K562 (cell line): ENCODE measurements around the gene HDHD2. TPM values are rescaled to one million over a fixed set of nuclear protein-coding genes. Genes with fewer than 3 reads are reported as not detected.

Source experiments
- ATAC-seq: fragments of 200-7000 bp; cut with Tn5 transposase; 3 replicates; pipeline ENCODE4 v1.9.1; 2020; ENCODE audit warnings: moderate library complexity
- BruUV-seq: library from RNA; stranded (reverse); fragments of 400-500 nt; replicated peaks from 2 replicates; lab custom pipeline; 2021; lab: Mats Ljungman, UMichigan
- CTCF ChIA-PET: fragments of 300-600 bp; formaldehyde crosslinking; extraction: SDS; loops from one replicate; lab custom pipeline; 2021; ENCODE audit warnings: low intra/inter-chr PET ratio; lab: Yijun Ruan, JAX
- POLR2A ChIA-PET: fragments of 300-600, 350-650 bp; sonication (Branson Sonifier 250); formaldehyde crosslinking; extraction: SDS; loops from one replicate; lab custom pipeline; 2021; ENCODE audit warnings: antibody characterized with exemption, inconsistent platforms; lab: Yijun Ruan, JAX
- DNase-seq, 4 experiments: peaks; one replicate each; pipeline versions ENCODE4 v3.0.0 to v3.0.0-alpha.2; 2011 to 2018; ENCODE audit warnings: low spot score in 3 of 4, mixed read lengths in 3 of 4; ENCODE audit errors: extremely low read depth in 1 of 4
- FAIRE-seq: peaks from 2 replicates; lab custom pipeline; 2011; peaks lifted over from hg19 to GRCh38; lab: Jason Lieb, UNC
- H2AFZ ChIP-seq: 2 replicates; pipeline ENCODE4 v1.6.0; 2011; ENCODE audit warnings: low read depth, low read length, control low read depth, inconsistent platforms
- H3K27ac ChIP-seq: fragments of 200-600 bp; 3 replicates; pipeline ENCODE4 v1.8.0; 2011; ENCODE audit warnings: low read depth, mild to moderate bottlenecking, control low read depth, inconsistent platforms, low read length, moderate library complexity, mixed read lengths; ENCODE audit errors: extremely low read depth
- H3K27me3 ChIP-seq, 2 experiments: fragments of 300-600 bp in 1 of 2; 2 replicates in 1 of 2; 3 replicates in 1 of 2; pipeline versions ENCODE4 v1.6.0 to v1.8.0; 2011; ENCODE audit warnings: inconsistent platforms in 2 of 2, low read length in 2 of 2, mild to moderate bottlenecking in 1 of 2, mixed read lengths in 1 of 2, moderate library complexity in 1 of 2; ENCODE audit not compliant: control insufficient read depth in 2 of 2, insufficient read depth in 2 of 2
- H3K36me3 ChIP-seq: fragments of 300-600 bp; 3 replicates; pipeline ENCODE4 v1.8.0; 2011; ENCODE audit warnings: mild to moderate bottlenecking, low read length, inconsistent platforms; ENCODE audit not compliant: control insufficient read depth, insufficient read depth
- H3K4me1 ChIP-seq, 2 experiments: fragments of 200-600 bp in 1 of 2; replicated peaks in 1 of 2; 2 replicates in 1 of 2; 3 replicates in 1 of 2; pipeline versions ENCODE4 v1.5.1 to v1.8.0; 2011; ENCODE audit warnings: inconsistent platforms in 2 of 2, low read length in 2 of 2, mild to moderate bottlenecking in 1 of 2, mixed read lengths in 1 of 2, moderate library complexity in 1 of 2; ENCODE audit not compliant: control insufficient read depth in 2 of 2, insufficient read depth in 2 of 2
- H3K4me2 ChIP-seq: 2 replicates; pipeline ENCODE4 v1.6.1; 2011; ENCODE audit warnings: low read length, control low read depth, inconsistent platforms, mixed read lengths; ENCODE audit not compliant: insufficient read depth
- H3K4me3 ChIP-seq: fragments of 200-600 bp; sonication (generic), shearing (Covaris generic); 2 replicates; pipeline ENCODE4 v1.5.1; 2016; ENCODE audit warnings: control low read depth, inconsistent platforms
- H3K79me2 ChIP-seq: fragments of 200-600 bp; 3 replicates; pipeline ENCODE4 v1.8.0; 2011; ENCODE audit warnings: low read length, inconsistent platforms; ENCODE audit not compliant: control insufficient read depth, insufficient read depth
- H3K9ac ChIP-seq, 2 experiments: 2 replicates each; pipeline versions ENCODE4 v1.6.0 to v1.6.1; 2011; ENCODE audit warnings: low read depth in 2 of 2, low read length in 2 of 2, control low read depth in 1 of 2, inconsistent platforms in 1 of 2, mild to moderate bottlenecking in 1 of 2, mixed read lengths in 1 of 2; ENCODE audit not compliant: insufficient read depth in 1 of 2
- H3K9me1 ChIP-seq: one replicate; pipeline ENCODE4 v1.6.0; 2011; ENCODE audit warnings: inconsistent platforms, mild to moderate bottlenecking, low read length, moderate library complexity; ENCODE audit not compliant: control insufficient read depth, insufficient read depth
- H3K9me3 ChIP-seq: replicated peaks from 2 replicates; pipeline ENCODE4 v1.5.1; 2011; ENCODE audit warnings: low read depth, low read length, inconsistent platforms; ENCODE audit not compliant: control insufficient read depth, insufficient read depth
- H4K20me1 ChIP-seq: replicated peaks from 2 replicates; pipeline ENCODE4 v1.6.1; 2011; ENCODE audit warnings: low read length, inconsistent platforms, mixed read lengths; ENCODE audit not compliant: control insufficient read depth, insufficient read depth
- ATF7 ChIP-seq: fragments of 450-650 bp; IDR thresholded peaks from 2 replicates; pipeline ENCODE4 v1.7.1; 2014; ENCODE audit warnings: mild to moderate bottlenecking, moderate library complexity
- C11orf30 ChIP-seq: fragments of 450-650 bp; IDR thresholded peaks from 2 replicates; pipeline ENCODE4 v1.6.1; 2016; ENCODE audit warnings: low read depth, mild to moderate bottlenecking
- CREB1 ChIP-seq, 2 experiments: sonication (generic) in 1 of 2; formaldehyde crosslinking in 1 of 2; IDR thresholded peaks; 2 replicates each; pipeline versions ENCODE4 v1.6.1 to v1.8.0; 2012 to 2022; ENCODE audit warnings: inconsistent platforms in 1 of 2, mild to moderate bottlenecking in 1 of 2, missing genetic modification reagents in 1 of 2, moderate library complexity in 1 of 2
- FOXJ2 ChIP-seq: fragments of 200-800 bp; sonication (Bioruptor generic); IDR thresholded peaks from 2 replicates; pipeline ENCODE4 v1.6.1; 2016; ENCODE audit warnings: missing genetic modification characterization, missing compliant biosample characterization
- MYC ChIP-seq, 2 experiments: fragments of 250-450 bp in 1 of 2; sonication (Bioruptor Pico) in 1 of 2; IDR thresholded peaks; 2 replicates each; pipeline versions ENCODE4 v1.5.1 to v1.6.1; 2012 to 2021; ENCODE audit warnings: low read depth in 2 of 2, borderline replicate concordance in 1 of 2, improper control_type of control experiment in 1 of 2, low read length in 1 of 2, mild to moderate bottlenecking in 1 of 2, moderate library complexity in 1 of 2
- NBN ChIP-seq: fragments of 450-650 bp; IDR thresholded peaks from 2 replicates; pipeline ENCODE4 v1.6.1; 2016; ENCODE audit warnings: low read depth, mild to moderate bottlenecking
- RBM17 ChIP-seq: fragments of 200-400 bp; formaldehyde crosslinking; IDR thresholded peaks from 2 replicates; pipeline ENCODE4 v1.6.1; 2017; ENCODE audit warnings: low read depth, mild to moderate bottlenecking, low read length, borderline replicate concordance
- RBM39 ChIP-seq: fragments of 200-400 bp; formaldehyde crosslinking; optimal IDR thresholded peaks from 2 replicates; pipeline ENCODE3; 2018; ENCODE audit warnings: low read depth, low read length
- SRSF3 ChIP-seq: fragments of 200-400 bp; formaldehyde crosslinking; IDR thresholded peaks from 2 replicates; pipeline ENCODE4 v1.6.1; 2016; ENCODE audit warnings: mild to moderate bottlenecking, low read length, moderate library complexity; ENCODE audit not compliant: insufficient read depth
- WGBS: fragments of 100-300 bp; shearing (Covaris generic); methylation state at CpG from one replicate; pipeline ENCODE4 v1.1.6; 2016; ENCODE audit warnings: low coverage, mixed read lengths; ENCODE audit not compliant: insufficient coverage; ENCODE audit errors: missing lambda C conversion rate; 5-methylcytosine and 5-hydroxymethylcytosine counted together
- in situ Hi-C: fragments of 300-500 bp; cut with MboI; formaldehyde crosslinking; loops from 4 replicates; pipeline ENCODE4 v1.15.0; 2018; ENCODE audit warnings: inconsistent platforms, mixed read lengths
- intact Hi-C: fragments of 100-400 bp; cut with micrococcal nuclease; formaldehyde crosslinking; loops from 2 replicates; pipeline ENCODE4 v1.14.2; 2022
- polyA plus RNA-seq, 8 experiments: library from polyadenylated mRNA; depleted of rRNA in 4 of 8; stranded (reverse) in 5 of 8; unstranded in 3 of 8; fragments of >200 nt; fragmentation: Nextera tagmentation in 2 of 8; fragmentation: Illumina TruSeq in 1 of 8; extraction: Ambion mirVana in 2 of 8; extraction: Trizol in 1 of 8; gene quantifications; 2 replicates each; pipeline versions ENCODE4 v1.2.1 to v1.2.3, GENCODE V29; 2011 to 2014; ENCODE audit warnings: inconsistent platforms in 1 of 8, missing spikeins in 1 of 8
- total RNA-seq, 7 experiments: library from RNA; depleted of rRNA in 6 of 7; stranded (reverse); fragments of >200 nt in 6 of 7; fragmentation: Illumina TruSeq in 2 of 7; extraction: Trizol in 2 of 7; gene quantifications; 2 replicates each; pipeline versions ENCODE4 v1.2.1 to v1.2.3, GENCODE V29; 2011 to 2021; ENCODE audit warnings: low replicate concordance in 1 of 7
- TF ChIP-seq, protein P1 (sequence below): fragments of 450-650 bp; IDR thresholded peaks from 2 replicates; pipeline ENCODE4 v1.6.1; 2016; ENCODE audit warnings: low read depth
- TF ChIP-seq, protein P2 (sequence below): fragments of 450-650 bp; IDR thresholded peaks from 2 replicates; pipeline ENCODE4 v1.6.1; 2014; ENCODE audit warnings: low read depth, mild to moderate bottlenecking, moderate library complexity, borderline replicate concordance

Gene HDHD2
- total and polyA plus RNA-seq, 9 of the 15 experiments (the other 6 are each of a cell fraction or from before 2014, with no cell fraction given), result 6.8 to 25.2 (median 21.5) TPM

DNA sequence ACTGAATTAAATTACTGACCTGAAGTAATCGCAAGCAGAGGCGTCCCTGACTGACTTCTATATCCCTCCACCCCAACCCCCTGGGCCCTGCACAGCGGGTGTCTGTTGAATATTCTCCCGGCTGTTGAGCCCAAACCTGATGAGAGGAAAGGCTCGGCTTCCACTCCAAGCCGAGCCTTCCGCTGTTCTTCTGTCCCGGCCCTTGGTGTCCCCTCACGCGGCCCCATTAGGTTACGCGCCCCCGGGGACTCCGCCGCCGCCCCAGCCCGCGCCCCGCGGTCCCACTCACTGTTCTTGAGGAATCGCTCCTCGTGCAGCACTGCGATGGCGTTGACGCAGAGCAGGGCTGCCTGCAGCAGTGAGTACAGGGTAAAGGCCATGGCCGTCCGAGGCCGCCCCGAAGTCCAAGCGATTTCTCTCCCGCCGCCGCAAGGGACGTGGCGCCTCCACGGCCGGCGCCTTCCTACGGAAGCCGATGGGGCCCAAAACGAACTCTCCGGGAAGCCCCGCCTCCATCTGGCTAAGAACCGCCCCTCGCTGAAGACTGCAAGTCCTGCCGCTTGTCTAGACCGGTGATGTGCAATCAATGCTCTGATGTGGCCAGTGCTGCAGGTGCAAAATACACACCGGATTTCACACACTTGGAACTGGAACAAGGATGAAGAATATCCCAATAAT, 25.7 kb upstream of the HDHD2 start, which contains the start of gene IER3IP1:
TSS of gene IER3IP1 (minus strand) at position 467 of the 678 bp plus-strand sequence. CDS start at position 380, 87 bp downstream.
- BruUV-seq, result no TSS peak
- H3K9me3 ChIP-seq, result no peaks in the 10 kb centered on the region
- H3K4me2 ChIP-seq, result peak within 1 kb of the TSS; percentile 83
- peaks cover 0 to 16% of the 10 kb centered on the region in 2 experiments; a peak in 4 of 5 replicates for H3K4me1 ChIP-seq
- peak within 1 kb of the TSS; percentile 85 for H3K27ac ChIP-seq
- peak within 1 kb of the TSS; percentile 90 to 96 for H3K9ac ChIP-seq
- in situ Hi-C loops (no loop called here), intact Hi-C loops (no loop called here)
- peak within 1 kb of the TSS; percentile 86 for H2AFZ ChIP-seq
- H3K9me1 ChIP-seq, result no peaks in the 10 kb centered on the region
- H4K20me1 ChIP-seq, result 0 out of 2 replicates have a peak, but pooled peaks cover 9% of the 10 kb centered on the region
- H3K27me3 ChIP-seq, result no peaks in the 10 kb centered on the region
- CTCF ChIA-PET, result no interaction called here
- H3K4me3 ChIP-seq, result peak within 1 kb of the TSS; percentile 97
- ATAC-seq, result peak; percentile 95
- WGBS, result under 1% methylated on average over 21 of the region's 48 CpGs
- peak; percentile 80 to 90 (median 81) for DNase-seq
- FAIRE-seq, result peak; percentile 82
- no peaks in the 10 kb centered on the region; the same call in 2 of the 3 replicates for H3K36me3 ChIP-seq
- peaks cover 49% of the 10 kb centered on the region for H3K79me2 ChIP-seq
- POLR2A ChIA-PET, result interaction anchor here (0.7 kb wide), 1 partner anchor 9 kb away, joined by 3 read pairs; no protein-coding TSS in a partner anchor
- TF ChIP-seq SRSF3 (no peak), FOXJ2 (tag) (no peak), ATF7 (no peak), RBM17 (no peak), NBN (0 out of 2 replicates have a peak, but pooled peaks have one; percentile 33), C11orf30 (0 out of 2 replicates have a peak, but pooled peaks have one; percentile 17), MYC (IDR thresholded peaks at IDR 0.05; ENCODE audit: low read depth, low read length) (0 out of 2 replicates have a peak, but pooled peaks have one; percentile 30), MYC (CRISPR knock-in tag; IDR thresholded peaks at IDR 0.05; ENCODE audit: borderline replicate concordance, low read depth) (no peak; the same call in 1 of the 2 replicates), RBM39 (no peak), CREB1 (IDR thresholded peaks at IDR 0.05) (no peak), CREB1 (CRISPR knock-in tag; IDR thresholded peaks at IDR 0.05) (no peak)
- TF ChIP-seq, protein P1, sequence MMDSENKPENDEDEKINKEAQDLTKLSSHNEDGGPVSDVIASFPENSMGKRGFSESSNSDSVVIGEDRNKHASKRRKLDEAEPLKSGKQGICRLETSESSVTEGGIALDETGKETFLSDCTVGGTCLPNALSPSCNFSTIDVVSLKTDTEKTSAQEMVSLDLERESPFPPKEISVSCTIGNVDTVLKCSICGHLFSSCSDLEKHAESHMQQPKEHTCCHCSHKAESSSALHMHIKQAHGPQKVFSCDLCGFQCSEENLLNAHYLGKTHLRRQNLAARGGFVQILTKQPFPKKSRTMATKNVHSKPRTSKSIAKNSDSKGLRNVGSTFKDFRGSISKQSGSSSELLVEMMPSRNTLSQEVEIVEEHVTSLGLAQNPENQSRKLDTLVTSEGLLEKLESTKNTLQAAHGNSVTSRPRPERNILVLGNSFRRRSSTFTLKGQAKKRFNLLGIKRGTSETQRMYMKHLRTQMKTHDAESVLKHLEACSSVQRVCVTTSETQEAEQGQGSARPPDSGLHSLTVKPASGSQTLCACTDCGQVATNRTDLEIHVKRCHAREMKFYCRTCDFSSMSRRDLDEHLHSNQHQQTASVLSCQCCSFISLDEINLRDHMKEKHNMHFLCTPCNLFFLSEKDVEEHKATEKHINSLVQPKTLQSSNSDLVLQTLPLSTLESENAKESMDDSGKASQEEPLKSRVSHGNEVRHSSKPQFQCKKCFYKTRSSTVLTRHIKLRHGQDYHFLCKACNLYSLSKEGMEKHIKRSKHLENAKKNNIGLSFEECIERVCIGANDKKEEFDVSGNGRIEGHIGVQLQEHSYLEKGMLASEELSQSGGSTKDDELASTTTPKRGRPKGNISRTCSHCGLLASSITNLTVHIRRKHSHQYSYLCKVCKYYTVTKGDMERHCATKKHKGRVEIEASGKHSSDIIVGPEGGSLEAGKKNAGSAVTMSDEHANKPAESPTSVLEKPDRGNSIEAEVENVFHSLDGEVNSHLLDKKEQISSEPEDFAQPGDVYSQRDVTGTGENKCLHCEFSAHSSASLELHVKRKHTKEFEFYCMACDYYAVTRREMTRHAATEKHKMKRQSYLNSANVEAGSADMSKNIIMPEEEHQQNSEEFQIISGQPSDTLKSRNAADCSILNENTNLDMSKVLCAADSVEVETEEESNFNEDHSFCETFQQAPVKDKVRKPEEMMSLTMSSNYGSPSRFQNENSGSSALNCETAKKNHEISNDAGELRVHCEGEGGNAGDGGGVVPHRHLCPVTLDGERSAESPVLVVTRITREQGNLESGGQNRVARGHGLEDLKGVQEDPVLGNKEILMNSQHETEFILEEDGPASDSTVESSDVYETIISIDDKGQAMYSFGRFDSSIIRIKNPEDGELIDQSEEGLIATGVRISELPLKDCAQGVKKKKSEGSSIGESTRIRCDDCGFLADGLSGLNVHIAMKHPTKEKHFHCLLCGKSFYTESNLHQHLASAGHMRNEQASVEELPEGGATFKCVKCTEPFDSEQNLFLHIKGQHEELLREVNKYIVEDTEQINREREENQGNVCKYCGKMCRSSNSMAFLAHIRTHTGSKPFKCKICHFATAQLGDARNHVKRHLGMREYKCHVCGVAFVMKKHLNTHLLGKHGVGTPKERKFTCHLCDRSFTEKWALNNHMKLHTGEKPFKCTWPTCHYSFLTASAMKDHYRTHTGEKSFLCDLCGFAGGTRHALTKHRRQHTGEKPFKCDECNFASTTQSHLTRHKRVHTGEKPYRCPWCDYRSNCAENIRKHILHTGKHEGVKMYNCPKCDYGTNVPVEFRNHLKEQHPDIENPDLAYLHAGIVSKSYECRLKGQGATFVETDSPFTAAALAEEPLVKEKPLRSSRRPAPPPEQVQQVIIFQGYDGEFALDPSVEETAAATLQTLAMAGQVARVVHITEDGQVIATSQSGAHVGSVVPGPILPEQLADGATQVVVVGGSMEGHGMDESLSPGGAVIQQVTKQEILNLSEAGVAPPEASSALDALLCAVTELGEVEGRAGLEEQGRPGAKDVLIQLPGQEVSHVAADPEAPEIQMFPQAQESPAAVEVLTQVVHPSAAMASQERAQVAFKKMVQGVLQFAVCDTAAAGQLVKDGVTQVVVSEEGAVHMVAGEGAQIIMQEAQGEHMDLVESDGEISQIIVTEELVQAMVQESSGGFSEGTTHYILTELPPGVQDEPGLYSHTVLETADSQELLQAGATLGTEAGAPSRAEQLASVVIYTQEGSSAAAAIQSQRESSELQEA, result peak; percentile 93
- TF ChIP-seq, protein P2, sequence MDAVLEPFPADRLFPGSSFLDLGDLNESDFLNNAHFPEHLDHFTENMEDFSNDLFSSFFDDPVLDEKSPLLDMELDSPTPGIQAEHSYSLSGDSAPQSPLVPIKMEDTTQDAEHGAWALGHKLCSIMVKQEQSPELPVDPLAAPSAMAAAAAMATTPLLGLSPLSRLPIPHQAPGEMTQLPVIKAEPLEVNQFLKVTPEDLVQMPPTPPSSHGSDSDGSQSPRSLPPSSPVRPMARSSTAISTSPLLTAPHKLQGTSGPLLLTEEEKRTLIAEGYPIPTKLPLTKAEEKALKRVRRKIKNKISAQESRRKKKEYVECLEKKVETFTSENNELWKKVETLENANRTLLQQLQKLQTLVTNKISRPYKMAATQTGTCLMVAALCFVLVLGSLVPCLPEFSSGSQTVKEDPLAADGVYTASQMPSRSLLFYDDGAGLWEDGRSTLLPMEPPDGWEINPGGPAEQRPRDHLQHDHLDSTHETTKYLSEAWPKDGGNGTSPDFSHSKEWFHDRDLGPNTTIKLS, result peak; percentile 94
